Erythroblast (primary cell): ENCODE results near the gene AIPL1.

Experiments
- DNase-seq, 2 experiments: peaks; one replicate each; lab custom pipeline; 2025; lab: John Stamatoyannopoulos, UW
- GATA1 ChIP-seq: IDR thresholded peaks from 2 replicates; pipeline ENCODE4 v1.6.1; 2011; ENCODE audit warnings: low read depth, mild to moderate bottlenecking, control low read depth, low read length, moderate library complexity
- POLR2A ChIP-seq: IDR thresholded peaks from 2 replicates; pipeline ENCODE4 v1.6.1; 2011; ENCODE audit warnings: mild to moderate bottlenecking, low read length

Gene AIPL1

GRCh38 chr17:6398955-6399354, 36.0 kb downstream of the AIPL1 start:
- TF ChIP-seq POLR2A (no peak), GATA1 (no peak)
- DNase-seq = no peak

GRCh38 chr17:6394055-6394606, 40.8 kb downstream of the AIPL1 start:
- TF ChIP-seq POLR2A (no peak), GATA1 (no peak)
- DNase-seq = no peak

GRCh38 chr17:6393351-6393952, 41.5 kb downstream of the AIPL1 start:
- DNase-seq = no peak

GRCh38 chr17:6392609-6393350, 42.1 kb downstream of the AIPL1 start:
- no peak for DNase-seq
- TF ChIP-seq POLR2A = no peak
- TF ChIP-seq GATA1 = no peak

More at GRCh38 chr17:6393351-6393952, 41.5 kb downstream of the AIPL1 start:
- TF ChIP-seq GATA1 (no peak), POLR2A (no peak)

GRCh38 chr17:6388416-6388815, 46.5 kb downstream of the AIPL1 start:
- no peak for TF ChIP-seq GATA1
- TF ChIP-seq POLR2A = no peak
- DNase-seq = no peak

- TF ChIP-seq POLR2A = no peak
- no peak for TF ChIP-seq GATA1
- DNase-seq = no peak
Measured at GRCh38 chr17:6387858-6388257, 47.1 kb downstream of the AIPL1 start.

- no peak for DNase-seq
- TF ChIP-seq GATA1 (no peak), POLR2A (no peak)
Measured at GRCh38 chr17:6387442-6387841, 47.5 kb downstream of the AIPL1 start.

GRCh38 chr17:6386041-6386630, 48.8 kb downstream of the AIPL1 start:
- no peak for DNase-seq
- TF ChIP-seq POLR2A (no peak), GATA1 (no peak)

GRCh38 chr17:6384481-6384880, 50.4 kb downstream of the AIPL1 start:
- TF ChIP-seq GATA1 (no peak), POLR2A (no peak)
- DNase-seq = no peak

- DNase-seq = no peak
- no peak for TF ChIP-seq GATA1
- no peak for TF ChIP-seq POLR2A
Measured at GRCh38 chr17:6381526-6382465, 53.1 kb downstream of the AIPL1 start.

GRCh38 chr17:6380915-6381438, 53.9 kb downstream of the AIPL1 start:
- no peak for DNase-seq
- TF ChIP-seq GATA1 (no peak), POLR2A (no peak)

- TF ChIP-seq POLR2A (no peak), GATA1 (no peak)
- no peak for DNase-seq
Measured at GRCh38 chr17:6377906-6378305, 57.0 kb downstream of the AIPL1 start.

- DNase-seq = no peak
- no peak for TF ChIP-seq POLR2A
- TF ChIP-seq GATA1 = no peak
Measured at GRCh38 chr17:6376931-6377361, 58.0 kb downstream of the AIPL1 start.
